Measurements from ENCODE around the gene PSMD13.

The PSMD13 gene

DNA sequence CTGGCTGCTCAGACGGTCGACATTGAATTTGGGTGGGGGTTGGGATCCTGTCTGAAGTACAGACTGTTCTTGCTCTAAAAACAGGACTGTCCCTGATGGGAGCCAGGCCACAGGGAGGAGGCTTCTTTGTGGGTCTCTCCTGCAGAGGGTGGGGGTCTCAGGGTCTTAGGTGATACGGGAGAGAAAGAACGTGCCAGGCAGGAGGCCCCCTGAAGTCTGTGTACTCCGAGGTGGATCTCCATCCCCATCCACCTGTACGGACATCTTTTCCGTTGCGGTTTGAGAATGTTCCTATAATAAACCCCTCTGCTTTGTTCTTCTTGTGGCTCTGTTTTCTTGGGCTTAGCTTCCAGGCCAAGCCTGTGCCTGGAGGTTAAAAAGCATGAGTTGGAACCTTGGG is 15.9 kb downstream of the PSMD13 start:
- DNase-seq: no peak

DNA sequence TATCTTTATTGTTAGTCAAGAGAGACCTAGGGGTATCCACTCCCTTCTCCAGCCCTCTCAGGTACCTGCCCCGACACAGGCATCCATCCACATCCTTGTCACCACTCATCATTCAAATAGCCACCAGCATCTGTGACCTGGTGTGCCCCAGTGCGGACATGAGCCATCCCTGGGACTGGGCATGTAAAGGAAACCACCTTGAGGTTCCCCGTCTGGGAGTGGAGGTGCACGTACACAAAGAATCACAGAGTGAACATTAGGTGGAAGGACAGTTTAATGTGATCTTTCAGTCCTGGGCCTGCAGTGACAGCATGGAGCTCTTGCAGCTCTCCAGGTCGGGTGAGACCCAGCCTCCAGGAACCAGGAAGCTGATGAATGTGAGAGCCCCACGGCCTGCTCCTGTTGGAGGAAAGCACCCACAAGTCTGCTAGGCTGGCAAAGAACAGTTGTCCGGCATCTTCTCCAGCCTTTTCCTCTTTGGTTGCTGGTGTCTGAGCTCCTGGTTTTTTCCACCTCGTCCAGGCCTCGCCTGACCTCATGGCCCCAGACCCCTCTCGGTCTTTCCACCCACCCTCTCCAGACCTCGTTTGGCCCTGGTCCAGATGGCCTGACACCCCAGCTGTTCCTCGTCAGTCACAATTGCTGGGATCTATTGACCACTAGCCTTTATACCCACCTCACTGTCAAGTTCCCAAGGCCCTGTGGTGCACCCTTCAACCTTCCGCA is 16.5 kb downstream of the PSMD13 start:
- no peak for DNase-seq

- DNase-seq: no peak
Measured at GRCh38 chr11:253886-254270, 17.1 kb downstream of the PSMD13 start.

- DNase-seq: no peak
Measured at GRCh38 chr11:255176-255575, 18.4 kb downstream of the PSMD13 start.

DNA sequence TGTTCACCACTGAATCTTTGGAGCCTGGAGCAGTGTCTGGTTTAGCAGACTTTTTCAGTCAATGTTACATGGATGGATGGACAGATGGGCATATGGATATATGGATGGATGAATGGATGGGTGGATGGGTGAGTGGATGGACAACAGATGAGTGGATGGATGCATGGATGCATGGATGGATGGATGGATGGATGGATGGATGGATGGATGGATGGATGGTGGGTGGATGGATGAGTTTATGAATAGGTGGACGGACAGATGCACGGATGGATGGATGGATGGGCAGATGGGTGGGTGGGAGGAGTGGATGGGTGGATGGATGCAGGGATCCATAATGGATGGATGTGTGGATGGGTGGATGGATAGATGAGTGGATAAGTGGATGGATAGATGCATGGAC is 19.0 kb downstream of the PSMD13 start:
- DNase-seq: no peak

- DNase-seq: no peak
Measured at GRCh38 chr11:256952-257737, 20.4 kb downstream of the PSMD13 start.

DNA sequence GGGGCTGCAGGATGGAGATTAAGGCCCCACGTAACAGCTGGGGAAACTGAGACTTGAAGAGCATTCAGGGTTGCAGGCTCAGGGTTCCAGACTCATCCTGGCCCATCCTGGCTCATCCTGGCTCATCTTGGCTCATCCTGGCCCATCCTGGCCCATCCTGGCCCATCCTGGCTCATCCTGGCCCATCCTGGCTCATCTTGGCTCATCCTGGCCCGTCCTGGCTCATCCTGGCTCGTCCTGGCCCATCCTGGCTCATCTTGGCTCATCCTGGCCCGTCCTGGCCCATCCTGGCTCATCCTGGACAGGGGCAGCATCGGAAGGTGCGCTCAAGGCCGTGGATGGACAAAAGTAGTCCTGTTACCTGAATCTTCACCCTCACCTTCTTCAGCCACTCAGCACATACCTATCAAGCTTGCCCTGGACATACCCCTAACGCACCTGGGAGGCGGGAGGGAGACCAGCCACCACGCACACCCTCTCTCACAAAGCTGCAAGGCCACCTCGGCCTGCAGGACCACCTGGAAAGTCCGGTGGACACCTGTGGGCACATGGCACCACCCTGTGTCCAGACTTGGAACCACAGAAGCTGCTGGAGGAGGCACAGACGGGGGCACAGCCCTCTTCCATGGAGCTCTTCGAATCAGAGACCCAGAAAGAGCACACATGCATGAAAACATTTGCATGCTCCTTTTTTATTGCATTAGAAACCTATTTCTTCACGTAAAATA is 21.2 kb downstream of the PSMD13 start:
- no peak for DNase-seq

- DNase-seq: no peak
Measured at GRCh38 chr11:259413-259812, 22.6 kb downstream of the PSMD13 start.

DNA sequence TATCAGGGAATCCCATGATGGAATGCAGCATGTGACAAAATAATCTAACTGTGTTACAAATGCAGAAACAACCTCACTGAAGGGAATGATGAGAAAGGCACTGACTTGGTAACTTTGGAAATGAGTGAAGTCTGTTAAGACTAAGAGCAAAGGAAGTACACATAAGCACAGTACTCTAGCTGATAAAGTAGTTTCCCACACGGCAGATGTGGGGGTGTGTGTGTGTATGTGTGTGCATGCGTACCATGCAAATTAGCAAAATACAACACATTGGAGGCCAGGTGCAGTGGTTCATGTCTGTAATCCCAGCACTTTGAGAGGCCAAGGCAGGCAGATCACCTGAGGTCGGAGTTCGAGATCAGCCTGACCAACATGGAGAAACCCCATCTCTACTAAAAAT is 24.8 kb downstream of the PSMD13 start:
- DNase-seq: no peak

DNA sequence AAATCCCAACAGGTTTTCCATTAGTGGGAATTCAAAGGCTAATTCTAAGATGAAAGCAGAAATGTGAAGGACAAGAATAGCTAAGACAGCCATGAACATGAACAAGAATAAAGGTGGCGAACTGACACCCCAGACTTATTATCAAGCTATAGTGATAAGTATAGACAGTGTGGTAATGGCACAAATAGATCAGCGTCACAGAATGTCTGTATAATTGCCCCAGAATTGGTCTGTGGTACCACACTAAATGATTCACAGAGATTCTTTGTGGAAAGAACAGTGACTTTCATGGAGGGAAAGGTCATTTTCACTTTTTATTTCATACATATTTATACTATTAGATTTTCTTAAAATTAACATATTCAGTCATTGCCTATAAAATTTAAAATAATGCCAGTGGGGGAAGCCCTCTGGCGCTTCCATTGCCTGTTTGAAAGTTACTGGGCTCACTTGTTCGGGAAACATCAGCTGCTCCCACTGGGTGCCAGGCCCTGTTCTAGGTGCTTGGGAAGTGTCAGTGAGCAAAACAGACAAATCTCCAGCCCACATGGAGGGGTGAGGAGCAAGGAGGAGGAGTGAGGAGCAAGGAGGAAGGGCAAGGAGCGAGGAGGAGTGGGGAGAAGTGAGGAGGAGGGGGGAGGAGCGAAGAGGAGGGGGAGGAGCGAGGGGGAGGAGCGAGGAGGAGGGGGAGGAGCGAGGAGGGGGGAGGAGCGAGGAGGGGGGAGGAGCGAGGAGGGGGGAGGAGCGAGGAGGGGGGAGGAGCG is 30.1 kb downstream of the PSMD13 start:
- no peak for DNase-seq

DNA sequence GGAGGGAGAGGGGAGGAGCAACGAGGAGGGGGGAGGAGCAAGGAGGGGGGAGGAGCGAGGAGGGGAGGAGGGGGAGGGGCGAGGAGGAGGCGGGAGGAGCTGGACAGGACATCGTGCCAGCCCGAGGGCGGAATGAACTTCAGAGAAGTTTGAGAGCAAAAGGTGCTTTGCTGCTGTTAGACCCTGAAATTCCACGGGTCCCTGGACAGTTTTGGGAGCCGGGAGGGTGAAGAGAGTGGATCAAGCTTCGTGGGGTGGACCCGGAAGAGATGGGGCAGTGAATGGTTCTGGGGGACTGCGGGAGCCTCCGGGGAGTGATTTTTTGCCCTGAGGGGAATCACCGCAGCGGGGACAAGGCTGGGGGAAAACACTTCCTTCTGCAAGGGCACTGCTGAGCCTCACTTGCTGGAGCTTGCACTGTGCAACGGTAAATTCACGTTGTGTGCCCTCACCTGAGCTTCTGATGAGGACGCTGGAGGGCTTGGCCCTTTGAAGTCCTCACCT is 30.8 kb downstream of the PSMD13 start:
- peak in 1 of 2 donors; percentile 21 for DNase-seq

- DNase-seq: peak in 1 of 2 donors; percentile 18
Measured at GRCh38 chr11:268716-269145, 32.0 kb downstream of the PSMD13 start.

DNA sequence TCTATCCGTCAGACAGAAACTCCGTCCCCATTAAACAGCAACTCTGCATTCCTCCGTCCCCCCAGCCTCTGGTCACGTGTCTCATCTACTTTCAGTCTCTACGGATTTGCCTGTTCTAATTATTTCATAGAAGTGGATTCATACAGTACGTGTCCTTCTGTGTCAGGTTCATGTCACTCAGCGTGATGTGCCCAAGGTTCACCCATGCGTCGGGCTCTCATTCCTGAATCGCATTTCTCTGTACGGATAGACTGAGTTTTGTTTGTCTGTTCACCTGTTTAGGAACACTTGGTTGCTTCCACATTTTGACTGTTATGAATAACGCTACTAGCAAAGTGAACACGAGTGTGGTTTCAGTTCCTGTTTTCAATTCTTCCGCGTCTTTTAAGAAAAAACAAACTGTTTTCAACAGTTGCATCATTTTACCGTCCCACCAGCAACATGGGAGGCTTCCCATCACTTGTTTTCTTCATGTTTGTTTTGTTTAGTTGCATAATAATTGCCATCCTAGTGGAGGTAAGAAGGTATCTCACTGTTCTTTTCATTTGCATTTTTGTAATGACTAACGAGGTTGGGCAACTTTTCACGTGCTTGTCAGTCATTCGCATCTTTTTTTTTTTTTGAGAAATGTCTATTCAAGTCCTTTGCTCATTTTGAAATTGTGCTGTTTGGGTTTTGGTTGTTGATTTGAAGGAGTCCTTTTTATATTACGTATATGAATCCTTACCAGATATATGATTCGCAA is 32.5 kb downstream of the PSMD13 start:
- no peak for DNase-seq

DNA sequence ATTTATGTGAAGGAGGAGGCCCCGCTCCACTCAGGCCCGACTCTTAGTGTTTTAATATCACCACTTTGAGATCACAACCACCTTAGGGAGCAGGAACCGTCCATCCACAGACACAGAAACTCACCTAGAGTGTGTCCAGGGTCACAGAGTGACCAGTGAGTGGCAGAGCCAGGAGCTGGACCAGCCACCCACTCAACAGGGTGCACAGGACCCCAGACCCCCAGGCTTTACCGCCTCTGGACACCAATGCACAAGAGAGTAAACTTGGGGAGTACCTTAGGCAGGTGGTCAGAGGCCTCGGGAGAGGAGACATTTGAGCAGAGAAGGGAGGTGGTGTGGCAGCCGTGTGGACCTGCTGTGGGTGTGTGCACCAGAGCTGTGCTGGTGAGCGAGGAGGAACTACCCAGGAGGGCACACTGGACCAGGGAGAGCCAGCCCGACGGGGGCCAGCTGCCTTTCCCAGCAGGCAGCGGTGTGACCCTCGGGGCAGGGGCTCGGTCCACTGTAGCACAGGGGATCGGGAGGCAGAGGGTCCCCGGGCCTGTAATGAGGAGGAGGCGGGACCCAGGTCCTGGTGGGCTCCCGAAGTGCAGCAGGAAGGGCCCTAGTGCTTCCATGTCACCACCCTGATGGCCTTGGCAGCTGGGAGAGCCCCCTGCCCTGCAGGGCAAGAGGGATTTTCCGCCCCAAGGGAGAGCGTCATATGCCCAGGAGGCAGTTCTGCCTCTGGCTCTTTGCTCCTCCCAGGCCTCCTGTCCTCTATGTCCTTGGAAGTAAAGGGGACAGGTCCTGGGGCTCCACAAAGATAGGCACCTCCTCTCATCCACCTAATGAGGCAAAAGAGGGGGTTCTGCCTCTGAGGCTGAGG is 33.9 kb downstream of the PSMD13 start:
- no peak for DNase-seq

GRCh38 chr11:271319-271715 is 34.5 kb downstream of the PSMD13 start:
- DNase-seq: no peak

- DNase-seq: no peak
Measured at GRCh38 chr11:272195-272930, 35.6 kb downstream of the PSMD13 start.

DNA sequence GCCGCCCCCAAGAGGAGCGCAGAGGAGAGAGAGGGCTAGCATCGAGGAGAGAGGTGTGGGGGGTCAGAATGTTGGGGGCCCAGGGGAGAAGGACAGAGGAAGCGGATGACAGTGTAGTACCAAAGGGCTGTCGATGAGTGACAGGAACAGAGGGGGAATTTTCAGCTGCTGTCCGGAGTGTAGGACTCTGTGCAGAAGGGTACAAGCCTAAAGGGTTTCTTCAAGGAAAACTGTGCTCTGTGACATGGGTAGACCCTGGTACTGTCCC is 36.1 kb downstream of the PSMD13 start:
- DNase-seq: no peak

DNA sequence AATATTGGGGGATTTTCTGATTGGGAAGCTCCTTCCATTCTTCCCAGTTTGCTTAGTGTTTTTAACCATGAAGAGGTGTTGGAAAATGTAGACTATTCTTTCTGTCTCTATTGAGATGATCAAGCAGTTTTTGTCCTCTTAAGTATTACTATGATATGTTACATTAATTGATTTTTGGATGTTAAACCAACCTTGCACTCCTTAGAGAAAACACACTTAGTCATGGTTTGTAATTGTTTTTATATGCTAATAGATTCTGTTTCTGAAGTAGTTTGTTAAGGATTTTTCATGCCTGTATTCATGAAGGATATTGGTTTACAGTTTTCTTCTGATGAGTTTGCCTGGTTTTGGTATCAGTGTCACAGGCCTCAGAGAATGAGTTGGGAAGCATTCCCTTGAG is 39.4 kb downstream of the PSMD13 start:
- no peak for DNase-seq

DNA sequence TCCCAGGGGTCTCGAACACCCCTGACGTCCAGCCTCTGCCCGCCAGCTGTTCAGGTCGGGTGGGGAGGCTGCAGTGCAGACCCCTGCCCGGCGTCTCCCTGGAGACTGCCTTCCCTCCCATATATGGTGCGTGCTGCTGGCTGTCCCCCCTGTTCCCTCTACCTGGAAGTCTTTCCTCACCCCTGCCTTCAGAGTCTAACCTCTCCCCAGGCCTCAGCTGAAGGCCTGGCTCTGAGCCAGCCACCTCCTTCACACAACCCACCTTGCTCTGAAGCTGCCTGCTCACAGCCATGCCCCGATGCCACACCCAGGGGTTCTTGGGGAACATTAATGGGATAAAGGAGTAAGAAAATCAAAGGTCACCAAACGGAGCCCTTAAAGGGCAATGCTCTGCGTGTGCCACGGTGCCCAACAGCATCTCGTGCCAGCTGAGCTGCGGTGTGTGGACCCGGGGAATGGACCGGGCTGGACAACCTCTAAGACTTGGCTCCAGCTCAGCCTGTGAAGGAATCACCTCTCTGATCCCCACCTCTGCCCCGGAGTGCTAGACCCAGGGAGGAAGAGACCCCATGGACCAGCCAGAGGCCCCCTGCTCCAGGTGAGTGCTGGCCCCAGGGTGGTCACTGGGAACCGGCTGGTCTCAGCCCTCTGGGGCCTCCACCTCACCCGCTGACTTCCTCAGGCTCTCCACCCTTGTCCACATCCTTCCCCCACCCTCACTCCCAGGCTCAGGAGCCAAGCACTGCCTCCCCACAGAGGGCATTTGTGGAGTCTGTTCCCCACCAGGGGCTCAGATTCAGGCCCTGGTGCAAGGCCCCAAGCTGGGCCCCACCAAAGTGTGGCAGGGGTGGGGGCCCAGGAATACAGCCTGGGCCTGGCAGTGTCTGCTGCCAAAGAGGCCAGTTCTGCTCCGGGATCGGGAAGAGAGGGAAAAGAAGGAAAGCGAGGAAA is 41.5 kb downstream of the PSMD13 start, which contains the start of gene NLRP6:
NLRP6 (plus strand) TSS at position 407 of the 951 bp plus-strand sequence; CDS start at position 570, 163 bp downstream.
- no peak for DNase-seq
